Calu3 (cell line): ENCODE results near the gene MYO9A. TPM values are rescaled to one million over a fixed set of nuclear protein-coding genes. Genes with fewer than 3 reads are reported as not detected.
"Not testable (repeated sequence)": the region's sequence is repeated elsewhere in the genome, so short reads cannot be mapped to it uniquely, and the experiment has no call there.

Experiments
- BruUV-seq: library from RNA; stranded (reverse); fragments of 400-500 nt; replicated peaks from 2 replicates; lab custom pipeline; 2021; lab: Mats Ljungman, UMichigan
- CTCF ChIA-PET: fragments of 300-600 bp; sonication (Branson Sonifier 250); formaldehyde crosslinking; loops from one replicate; lab custom pipeline; 2022; ENCODE audit warnings: antibody characterized with exemption; lab: Charles Lee
- DNase-seq: peaks from one replicate; pipeline ENCODE4 v3.0.0; 2022
- H3K27ac Mint-ChIP-seq: one replicate; pipeline ENCODE4 v1.8.0; 2022; ENCODE audit warnings: mixed read lengths; ENCODE audit not compliant: unreplicated experiment
- H3K27me3 Mint-ChIP-seq: one replicate; pipeline ENCODE4 v1.8.0; 2022; ENCODE audit warnings: mixed read lengths; ENCODE audit not compliant: unreplicated experiment
- H3K36me3 Mint-ChIP-seq: one replicate; pipeline ENCODE4 v1.8.0; 2022; ENCODE audit warnings: mild to moderate bottlenecking, moderate library complexity, mixed read lengths; ENCODE audit not compliant: insufficient read depth, unreplicated experiment
- H3K4me1 Mint-ChIP-seq: one replicate; pipeline ENCODE4 v1.8.0; 2022; ENCODE audit warnings: mild to moderate bottlenecking, low read depth, mixed read lengths; ENCODE audit not compliant: unreplicated experiment
- H3K4me3 Mint-ChIP-seq: one replicate; pipeline ENCODE4 v1.8.0; 2022; ENCODE audit warnings: mild to moderate bottlenecking, low read depth, moderate library complexity, mixed read lengths; ENCODE audit not compliant: unreplicated experiment
- H3K9me3 Mint-ChIP-seq: one replicate; pipeline ENCODE4 v1.8.0; 2022; ENCODE audit warnings: low read depth, mixed read lengths; ENCODE audit not compliant: unreplicated experiment
- CTCF ChIP-seq: fragments of 200-600 bp; IDR thresholded peaks from one replicate; pipeline ENCODE4 v1.8.0; 2022; ENCODE audit warnings: antibody characterized with exemption; ENCODE audit not compliant: unreplicated experiment
- intact Hi-C: fragments of 100-400 bp; cut with micrococcal nuclease; formaldehyde crosslinking; loops from one replicate; pipeline ENCODE4 v1.10.0; 2022; ENCODE audit not compliant: unreplicated experiment
- total RNA-seq: library from RNA; stranded (reverse); gene quantifications from 2 replicates; pipeline ENCODE4 v1.2.3, GENCODE V29; 2022

Gene MYO9A
- total RNA-seq, 1 experiment from 2014 or later: 32.8 TPM

- H3K27me3 Mint-ChIP-seq: no peaks in the 10 kb centered on the region
- H3K4me1 Mint-ChIP-seq: no peaks in the 10 kb centered on the region
- intact Hi-C loops: no loop called here
- H3K27ac Mint-ChIP-seq: no peak overlapping the region
- CTCF ChIA-PET: no interaction called here
- H3K36me3 Mint-ChIP-seq: no peaks in the 10 kb centered on the region
- TF ChIP-seq CTCF: no peak
- no peak for DNase-seq
- no peak overlapping the region for H3K4me3 Mint-ChIP-seq
- BruUV-seq: no TSS peak
- H3K9me3 Mint-ChIP-seq: no peaks in the 10 kb centered on the region
Measured at GRCh38 chr15:72033711-72034110, 84.2 kb downstream of the MYO9A start.

GRCh38 chr15:72033285-72033684 is 84.7 kb downstream of the MYO9A start:
- Mint-ChIP-seq H3K36me3 (no peaks in the 10 kb centered on the region), H3K27me3 (no peaks in the 10 kb centered on the region), H3K4me3 (no peak overlapping the region), H3K27ac (no peak overlapping the region), H3K9me3 (no peaks in the 10 kb centered on the region), H3K4me1 (no peaks in the 10 kb centered on the region)
- intact Hi-C loops: no loop called here
- DNase-seq: no peak
- CTCF ChIA-PET: no interaction called here
- BruUV-seq: no TSS peak
- TF ChIP-seq CTCF: no peak

- intact Hi-C loops: no loop called here
- Mint-ChIP-seq H3K27me3 (no peaks in the 10 kb centered on the region), H3K9me3 (peaks cover 3% of the 10 kb centered on the region), H3K27ac (no peak overlapping the region), H3K4me1 (no peaks in the 10 kb centered on the region), H3K4me3 (no peak overlapping the region), H3K36me3 (no peaks in the 10 kb centered on the region)
- DNase-seq: no peak
- CTCF ChIA-PET: no interaction called here
- TF ChIP-seq CTCF: no peak
- no TSS peak for BruUV-seq
Measured at GRCh38 chr15:72021604-72022003, 96.3 kb downstream of the MYO9A start.

GRCh38 chr15:72020799-72021198 is 97.2 kb downstream of the MYO9A start:
- no peak for DNase-seq
- BruUV-seq: no TSS peak
- intact Hi-C loops: no loop called here
- peaks cover 3% of the 10 kb centered on the region for H3K9me3 Mint-ChIP-seq
- no peak overlapping the region for H3K27ac Mint-ChIP-seq
- no peaks in the 10 kb centered on the region for H3K36me3 Mint-ChIP-seq
- CTCF ChIA-PET: no interaction called here
- no peak for TF ChIP-seq CTCF
- no peak overlapping the region for H3K4me3 Mint-ChIP-seq
- no peaks in the 10 kb centered on the region for H3K4me1 Mint-ChIP-seq
- no peaks in the 10 kb centered on the region for H3K27me3 Mint-ChIP-seq

GRCh38 chr15:72014555-72014954 is 103.4 kb downstream of the MYO9A start:
- H3K27me3 Mint-ChIP-seq, BruUV-seq, H3K36me3 Mint-ChIP-seq, DNase-seq, CTCF ChIA-PET, H3K4me3 Mint-ChIP-seq, H3K4me1 Mint-ChIP-seq, intact Hi-C loops, H3K9me3 Mint-ChIP-seq, H3K27ac Mint-ChIP-seq: not testable (repeated sequence)
